GM04504 (cell line): ENCODE measurements around the gene XPNPEP3.
"Not testable (repeated sequence)": the region's sequence is repeated elsewhere in the genome, so short reads cannot be mapped to it uniquely, and the experiment has no call there.

Experiments used
- DNase-seq: peaks from one replicate; pipeline ENCODE4 v3.0.0-alpha.2; 2012; ENCODE audit warnings: low read depth

Gene XPNPEP3

GRCh38 chr22:40857309-40857855 lies 434 bp downstream of the XPNPEP3 start:
- DNase-seq: no peak

- no peak for DNase-seq
Measured at GRCh38 chr22:40862013-40862412, 5.1 kb downstream of the XPNPEP3 start, which contains the start of gene DNAJB7. Gene DNAJB7 (minus strand): TSS chr22:40862113. CDS start chr22:40861994, 119 bp downstream.

GRCh38 chr22:40862537-40862936 lies 5.6 kb downstream of the XPNPEP3 start:
- DNase-seq: no peak

GRCh38 chr22:40867109-40867508 lies 10.2 kb downstream of the XPNPEP3 start:
- DNase-seq: no peak

- not testable (repeated sequence) for DNase-seq
Measured at GRCh38 chr22:40868379-40868778, 11.4 kb downstream of the XPNPEP3 start.

- no peak for DNase-seq
Measured at GRCh38 chr22:40874016-40874415, 17.1 kb downstream of the XPNPEP3 start.

- DNase-seq: no peak
Measured at GRCh38 chr22:40875111-40875510, 18.2 kb downstream of the XPNPEP3 start.

- DNase-seq: no peak
Measured at GRCh38 chr22:40876907-40877306, 20.0 kb downstream of the XPNPEP3 start.

GRCh38 chr22:40877488-40877887 lies 20.5 kb downstream of the XPNPEP3 start:
- no peak for DNase-seq

GRCh38 chr22:40878922-40879321 lies 22.0 kb downstream of the XPNPEP3 start:
- DNase-seq: no peak

GRCh38 chr22:40889116-40889515 lies 32.2 kb downstream of the XPNPEP3 start:
- no peak for DNase-seq

GRCh38 chr22:40890881-40891280 lies 33.9 kb downstream of the XPNPEP3 start:
- peak; percentile 24 for DNase-seq

- DNase-seq: no peak
Measured at GRCh38 chr22:40894417-40894816, 37.5 kb downstream of the XPNPEP3 start.

- DNase-seq: peak; percentile 37
Measured at GRCh38 chr22:40898850-40899357, 42.0 kb downstream of the XPNPEP3 start.

GRCh38 chr22:40904101-40904500 lies 47.2 kb downstream of the XPNPEP3 start:
- no peak for DNase-seq

- no peak for DNase-seq
Measured at GRCh38 chr22:40908895-40909294, 51.9 kb downstream of the XPNPEP3 start.

- no peak for DNase-seq
Measured at GRCh38 chr22:40911772-40912171, 54.8 kb downstream of the XPNPEP3 start.

GRCh38 chr22:40912987-40913386 lies 56.0 kb downstream of the XPNPEP3 start:
- DNase-seq: not testable (repeated sequence)

GRCh38 chr22:40919446-40919845 lies 62.5 kb downstream of the XPNPEP3 start:
- DNase-seq: peak; percentile 5

GRCh38 chr22:40920526-40920925 lies 63.6 kb downstream of the XPNPEP3 start:
- DNase-seq: no peak

- peak; percentile 38 for DNase-seq
Measured at GRCh38 chr22:40922484-40923303, 65.7 kb downstream of the XPNPEP3 start.

- no peak for DNase-seq
Measured at GRCh38 chr22:40928657-40929056, 71.7 kb downstream of the XPNPEP3 start.

GRCh38 chr22:40932396-40932795 lies 75.4 kb downstream of the XPNPEP3 start:
- no peak for DNase-seq
